ENCODE measurements around the gene IL3.

GRCh38 chr5:132089363-132089762 is 28.9 kb downstream of the IL3 start:
- TF ChIP-seq NFE2L1 (tag; IDR thresholded peaks at IDR 0.05; ENCODE audit: borderline replicate concordance, low read depth), result no peak
- no peak for TF ChIP-seq ZNF12 (CRISPR knock-in tag; IDR thresholded peaks at IDR 0.05)
- no peak for TF ChIP-seq TEAD4 (IDR thresholded peaks at IDR 0.05; ENCODE audit: low read length)
- no peak for TF ChIP-seq TEAD4 (CRISPR knock-in tag; IDR thresholded peaks at IDR 0.05; ENCODE audit: borderline replicate concordance)
- TF ChIP-seq HDAC1 (IDR thresholded peaks at IDR 0.05), result no peak
- TF ChIP-seq MCM5 (IDR thresholded peaks at IDR 0.05; ENCODE audit: low read depth), result no peak
- TF ChIP-seq ZNF431 (CRISPR knock-in tag; IDR thresholded peaks at IDR 0.05), result no peak
- no peak for TF ChIP-seq CBFB (CRISPR knock-in tag; IDR thresholded peaks at IDR 0.05)
- no peak for TF ChIP-seq RAD51 (IDR thresholded peaks at IDR 0.05; ENCODE audit: borderline replicate concordance, low read depth)

Measured in K562 (cell line).